ENCODE data around the gene SMCO4. TPM values are rescaled to one million over a fixed set of nuclear protein-coding genes. Genes with fewer than 3 reads are reported as not detected.

The SMCO4 gene
- total RNA-seq, 1 donor from 2014 or later = 35.1 TPM

DNA sequence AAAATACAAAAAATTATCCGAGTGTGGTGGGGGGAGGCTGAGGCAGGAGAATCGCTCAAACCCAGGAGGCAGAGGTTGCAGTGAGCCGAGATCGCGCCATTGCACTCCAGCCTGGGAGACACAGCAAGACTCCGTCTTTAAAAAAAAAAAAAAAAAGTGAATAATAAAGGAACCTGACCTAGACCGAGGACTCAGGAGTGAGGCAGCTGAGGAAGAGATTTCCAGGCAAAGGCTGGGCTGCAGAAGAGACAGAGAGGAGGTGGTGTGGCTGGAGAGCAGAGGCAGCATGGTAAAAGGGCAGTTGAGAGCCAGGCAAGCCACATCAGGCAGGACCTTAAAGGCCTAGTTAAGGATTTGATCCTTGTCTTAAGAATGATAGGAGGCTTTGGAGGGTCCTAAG, 28.4 kb upstream of the SMCO4 start:
- Histone ChIP-seq H3F3A (ENCODE audit: low read depth) (no peaks in the 10 kb centered on the region), H3K4me2 (no peak overlapping the region), H3K79me2 (ENCODE audit: low read depth) (no peaks in the 10 kb centered on the region), H3K9ac (no peak overlapping the region), H4K20me1 (ENCODE audit: low read depth) (no peaks in the 10 kb centered on the region), H2AFZ (replicated peaks) (no peak overlapping the region), H3K4me1 (no peaks in the 10 kb centered on the region), H3K27me3 (no peaks in the 10 kb centered on the region), H3K4me3 (no peak overlapping the region), H3K9me3 (ENCODE audit: low read depth) (no peaks in the 10 kb centered on the region), H3K27ac (no peak overlapping the region), H3K36me3 (no peaks in the 10 kb centered on the region)
- H3K27me3 Mint-ChIP-seq (ENCODE audit: insufficient read depth, low read depth) = no peaks in the 10 kb centered on the region
- H3K27ac Mint-ChIP-seq = no peak overlapping the region
- TF ChIP-seq EZH2 (IDR thresholded peaks at IDR 0.05) = no peak
- TF ChIP-seq, protein P1, sequence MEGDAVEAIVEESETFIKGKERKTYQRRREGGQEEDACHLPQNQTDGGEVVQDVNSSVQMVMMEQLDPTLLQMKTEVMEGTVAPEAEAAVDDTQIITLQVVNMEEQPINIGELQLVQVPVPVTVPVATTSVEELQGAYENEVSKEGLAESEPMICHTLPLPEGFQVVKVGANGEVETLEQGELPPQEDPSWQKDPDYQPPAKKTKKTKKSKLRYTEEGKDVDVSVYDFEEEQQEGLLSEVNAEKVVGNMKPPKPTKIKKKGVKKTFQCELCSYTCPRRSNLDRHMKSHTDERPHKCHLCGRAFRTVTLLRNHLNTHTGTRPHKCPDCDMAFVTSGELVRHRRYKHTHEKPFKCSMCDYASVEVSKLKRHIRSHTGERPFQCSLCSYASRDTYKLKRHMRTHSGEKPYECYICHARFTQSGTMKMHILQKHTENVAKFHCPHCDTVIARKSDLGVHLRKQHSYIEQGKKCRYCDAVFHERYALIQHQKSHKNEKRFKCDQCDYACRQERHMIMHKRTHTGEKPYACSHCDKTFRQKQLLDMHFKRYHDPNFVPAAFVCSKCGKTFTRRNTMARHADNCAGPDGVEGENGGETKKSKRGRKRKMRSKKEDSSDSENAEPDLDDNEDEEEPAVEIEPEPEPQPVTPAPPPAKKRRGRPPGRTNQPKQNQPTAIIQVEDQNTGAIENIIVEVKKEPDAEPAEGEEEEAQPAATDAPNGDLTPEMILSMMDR (IDR thresholded peaks at IDR 0.05) = no peak
- no peak for TF ChIP-seq EZH2phosphoT487 (IDR thresholded peaks at IDR 0.05)
- peaks cover 5% of the 10 kb centered on the region for H3K4me1 Mint-ChIP-seq
- H3K4me3 Mint-ChIP-seq = no peak overlapping the region
- no peaks in the 10 kb centered on the region for H3K36me3 Mint-ChIP-seq
- no peaks in the 10 kb centered on the region for H3K9me3 Mint-ChIP-seq
- no peak for DNase-seq (ENCODE audit: low spot score)

DNA sequence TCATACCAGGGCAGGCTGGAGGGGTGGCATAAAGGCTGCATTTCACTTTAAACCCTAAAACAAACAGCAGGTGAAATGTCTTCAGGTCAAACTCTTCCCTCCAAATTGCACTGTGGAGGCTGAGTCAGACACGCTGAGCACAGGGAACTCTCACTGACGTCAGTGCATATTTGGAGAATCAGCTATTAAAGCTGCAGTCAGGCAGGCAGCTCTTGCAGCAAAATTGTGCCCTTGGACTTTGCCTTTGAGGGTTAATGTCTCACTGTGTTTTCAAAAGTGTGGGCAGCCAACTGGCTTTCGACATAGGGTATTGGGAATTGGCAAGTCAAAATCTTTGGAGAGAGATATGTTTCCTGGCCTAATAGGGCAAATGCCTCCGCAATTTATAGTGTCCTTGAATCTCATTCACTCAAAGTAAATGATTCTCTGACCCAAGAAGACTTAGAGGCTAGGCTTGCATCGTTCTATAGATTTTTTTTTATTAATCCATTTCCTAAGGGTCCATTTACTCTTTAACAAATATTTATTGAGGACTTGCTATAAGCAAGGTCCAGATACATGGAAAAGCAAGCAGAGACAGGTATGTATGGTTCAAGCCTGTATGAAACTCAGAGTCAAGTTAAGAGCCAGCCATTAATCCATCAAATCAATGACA, 27.7 kb upstream of the SMCO4 start:
- H3K9ac ChIP-seq = no peak overlapping the region
- Mint-ChIP-seq H3K9me3 (no peaks in the 10 kb centered on the region), H3K36me3 (no peaks in the 10 kb centered on the region), H3K27ac (no peak overlapping the region), H3K4me1 (peaks cover 5% of the 10 kb centered on the region), H3K4me3 (no peak overlapping the region), H3K27me3 (ENCODE audit: insufficient read depth, low read depth) (no peaks in the 10 kb centered on the region)
- H3K4me2 ChIP-seq = no peak overlapping the region
- no peak overlapping the region for H3K4me3 ChIP-seq
- no peaks in the 10 kb centered on the region for H4K20me1 ChIP-seq (ENCODE audit: low read depth)
- DNase-seq (ENCODE audit: low spot score) = no peak
- no peaks in the 10 kb centered on the region for H3F3A ChIP-seq (ENCODE audit: low read depth)
- no peaks in the 10 kb centered on the region for H3K9me3 ChIP-seq (ENCODE audit: low read depth)
- H3K4me1 ChIP-seq = no peaks in the 10 kb centered on the region
- H3K36me3 ChIP-seq = no peaks in the 10 kb centered on the region
- H3K27me3 ChIP-seq = no peaks in the 10 kb centered on the region
- H3K79me2 ChIP-seq (ENCODE audit: low read depth) = no peaks in the 10 kb centered on the region
- H2AFZ ChIP-seq (replicated peaks) = no peak overlapping the region
- TF ChIP-seq EZH2phosphoT487 (IDR thresholded peaks at IDR 0.05) (no peak), EZH2 (IDR thresholded peaks at IDR 0.05) (no peak)
- TF ChIP-seq, protein P1 (IDR thresholded peaks at IDR 0.05) = no peak
- H3K27ac ChIP-seq = no peak overlapping the region

DNA sequence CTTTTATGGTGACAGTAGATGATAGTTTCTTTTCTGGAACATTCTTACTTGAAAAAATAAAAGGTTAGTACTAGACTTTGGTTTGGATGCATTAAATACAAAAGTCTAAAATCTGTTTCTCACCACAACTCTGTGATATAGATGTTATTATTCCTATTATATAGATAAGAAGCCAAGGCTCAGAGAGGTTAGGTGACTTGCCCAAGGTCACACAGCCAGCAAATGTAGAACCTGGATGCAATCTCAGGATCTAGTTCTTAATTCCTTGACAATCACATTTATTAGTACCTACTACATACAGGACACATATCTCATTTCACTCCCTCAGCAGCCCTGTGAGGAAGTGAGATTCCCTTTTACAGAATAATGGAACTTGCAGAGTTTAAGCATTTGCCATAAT, 26.3 kb upstream of the SMCO4 start:
- Histone ChIP-seq H3K9me3 (ENCODE audit: low read depth) (no peaks in the 10 kb centered on the region), H2AFZ (replicated peaks) (no peak overlapping the region), H3K27ac (no peak overlapping the region), H3K4me3 (no peak overlapping the region), H3K4me2 (no peak overlapping the region), H3K36me3 (no peaks in the 10 kb centered on the region), H3K9ac (no peak overlapping the region), H3K79me2 (ENCODE audit: low read depth) (no peaks in the 10 kb centered on the region), H3F3A (ENCODE audit: low read depth) (no peaks in the 10 kb centered on the region), H3K4me1 (no peaks in the 10 kb centered on the region), H4K20me1 (ENCODE audit: low read depth) (no peaks in the 10 kb centered on the region), H3K27me3 (no peaks in the 10 kb centered on the region)
- H3K27me3 Mint-ChIP-seq (ENCODE audit: insufficient read depth, low read depth) = no peaks in the 10 kb centered on the region
- TF ChIP-seq EZH2 (IDR thresholded peaks at IDR 0.05) = no peak
- TF ChIP-seq, protein P1 (IDR thresholded peaks at IDR 0.05) = no peak
- TF ChIP-seq EZH2phosphoT487 (IDR thresholded peaks at IDR 0.05) = no peak
- H3K9me3 Mint-ChIP-seq = no peaks in the 10 kb centered on the region
- DNase-seq (ENCODE audit: low spot score) = no peak
- no peak overlapping the region for H3K27ac Mint-ChIP-seq
- no peak overlapping the region for H3K4me3 Mint-ChIP-seq
- no peaks in the 10 kb centered on the region for H3K36me3 Mint-ChIP-seq
- peaks cover 5% of the 10 kb centered on the region for H3K4me1 Mint-ChIP-seq
